GM20431 (cell line): ENCODE results near the gene GJC2.
"Not testable (repeated sequence)": the region's sequence is repeated elsewhere in the genome, so short reads cannot be mapped to it uniquely, and the experiment has no call there.

Source experiments
- in situ Hi-C: fragments of 300-500 bp; cut with MseI, MboI; formaldehyde crosslinking; loops from one replicate; pipeline ENCODE4 v1.15.0; 2020; ENCODE audit warnings: low sequenced_read_pairs; ENCODE audit not compliant: unreplicated experiment

Gene GJC2

DNA sequence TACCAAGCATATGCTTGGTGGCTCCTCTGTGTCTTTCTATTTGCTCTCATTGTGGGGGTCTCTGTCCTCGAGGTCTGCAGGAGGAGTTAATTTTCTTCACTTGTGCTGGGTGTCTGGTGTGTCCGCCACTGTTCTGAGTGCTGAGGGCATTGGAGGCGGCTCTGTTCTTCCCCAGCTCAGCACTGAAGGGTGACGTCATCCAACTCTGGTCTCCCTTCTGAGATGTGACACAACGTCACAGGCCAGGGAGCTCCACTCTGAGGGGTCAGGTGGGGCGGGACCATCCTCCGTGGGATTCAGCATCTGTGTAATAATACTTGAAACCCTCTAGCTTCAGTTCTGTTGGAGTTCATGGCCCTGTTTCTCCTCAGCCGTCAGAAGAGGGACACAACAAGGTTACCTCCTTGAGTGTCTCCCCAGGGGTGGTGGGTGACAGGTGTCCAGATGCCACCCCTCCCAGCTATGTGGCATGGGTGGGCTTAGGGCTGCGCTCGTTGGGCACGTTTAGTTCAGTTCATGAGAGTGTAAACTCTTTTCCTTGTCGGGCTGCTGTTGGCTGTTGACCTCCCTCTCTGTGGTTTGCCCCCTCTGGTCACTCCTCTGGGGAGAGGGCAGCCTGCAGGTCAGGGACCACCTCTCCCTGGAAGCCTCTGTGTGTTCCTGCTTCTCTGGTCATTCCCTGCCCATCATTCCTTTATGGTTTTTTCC, 19.0 kb downstream of the GJC2 start:
- in situ Hi-C loops, result no loop called here

DNA sequence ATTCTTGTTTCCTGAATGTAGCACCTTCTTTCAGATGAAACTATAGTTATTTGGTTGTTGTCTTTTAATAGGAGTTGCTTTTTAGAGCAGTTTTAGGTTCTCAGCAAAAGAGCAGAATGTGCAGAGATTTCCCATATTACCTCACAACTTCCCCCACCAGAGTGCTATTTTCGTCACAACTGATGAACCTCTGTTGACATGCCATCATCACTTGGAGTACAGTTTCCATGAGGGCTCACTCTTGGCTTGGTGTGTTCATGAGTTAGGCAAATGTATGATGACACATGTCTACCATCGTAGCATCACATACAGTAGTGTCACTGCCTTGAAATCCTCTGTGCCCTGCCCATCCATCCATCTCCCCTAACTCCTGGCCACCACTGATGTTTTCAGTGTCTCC, 19.6 kb downstream of the GJC2 start:
- in situ Hi-C loops, result no loop called here

DNA sequence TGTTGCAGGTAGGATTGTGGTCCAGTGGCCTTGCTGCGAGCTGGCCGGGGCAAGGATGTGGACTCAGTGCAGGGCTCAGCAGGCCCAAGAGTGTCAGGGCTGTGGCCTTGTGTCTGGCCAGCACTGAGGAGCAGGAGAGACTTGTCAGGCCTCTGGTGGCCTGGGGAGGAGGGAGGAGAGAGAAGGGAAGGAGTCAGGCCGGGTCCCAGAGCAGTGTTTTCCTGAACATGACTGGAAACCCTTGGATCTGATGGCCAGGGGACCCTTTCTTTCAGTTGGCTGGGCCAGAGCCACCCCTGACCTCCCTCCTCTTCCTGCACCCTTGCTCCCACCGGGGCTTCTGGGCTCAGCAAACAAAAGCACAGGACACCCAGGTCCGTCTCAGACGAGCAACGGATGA, 20.9 kb downstream of the GJC2 start:
- in situ Hi-C loops, result no loop called here

DNA sequence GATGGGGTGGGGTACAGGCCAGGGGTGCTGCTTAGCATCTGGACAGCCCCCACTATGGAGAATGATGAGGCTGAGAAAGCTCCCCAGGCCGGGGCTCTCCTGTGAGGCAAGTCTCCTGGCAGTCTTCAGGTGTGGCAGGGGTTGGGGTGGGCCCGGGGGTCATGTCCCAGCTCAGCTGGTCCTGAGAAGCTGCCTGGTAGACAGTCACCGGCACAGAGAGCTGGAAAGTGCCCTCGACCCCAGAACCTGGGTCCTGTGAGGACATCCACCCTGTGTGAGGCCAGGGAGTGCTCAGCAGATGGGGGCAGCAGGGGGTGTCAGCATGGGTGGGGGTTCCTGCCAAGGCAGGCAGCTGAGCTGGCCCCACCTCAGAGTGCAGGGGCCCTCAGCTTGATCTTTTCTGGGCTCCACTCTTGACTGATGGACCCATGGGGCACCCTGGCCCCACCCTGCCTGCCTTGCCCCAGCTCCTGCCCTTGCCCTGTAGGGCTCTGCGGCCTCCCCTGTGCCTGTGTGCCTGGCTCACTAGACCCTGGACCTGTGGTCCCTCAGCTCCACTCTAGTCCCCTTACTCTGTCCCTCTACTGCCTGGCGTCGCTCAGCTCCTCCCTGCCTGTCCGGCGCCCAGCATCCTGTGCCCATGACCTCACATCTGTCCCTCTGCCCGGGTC, 21.6 kb downstream of the GJC2 start:
- in situ Hi-C loops, result no loop called here

DNA sequence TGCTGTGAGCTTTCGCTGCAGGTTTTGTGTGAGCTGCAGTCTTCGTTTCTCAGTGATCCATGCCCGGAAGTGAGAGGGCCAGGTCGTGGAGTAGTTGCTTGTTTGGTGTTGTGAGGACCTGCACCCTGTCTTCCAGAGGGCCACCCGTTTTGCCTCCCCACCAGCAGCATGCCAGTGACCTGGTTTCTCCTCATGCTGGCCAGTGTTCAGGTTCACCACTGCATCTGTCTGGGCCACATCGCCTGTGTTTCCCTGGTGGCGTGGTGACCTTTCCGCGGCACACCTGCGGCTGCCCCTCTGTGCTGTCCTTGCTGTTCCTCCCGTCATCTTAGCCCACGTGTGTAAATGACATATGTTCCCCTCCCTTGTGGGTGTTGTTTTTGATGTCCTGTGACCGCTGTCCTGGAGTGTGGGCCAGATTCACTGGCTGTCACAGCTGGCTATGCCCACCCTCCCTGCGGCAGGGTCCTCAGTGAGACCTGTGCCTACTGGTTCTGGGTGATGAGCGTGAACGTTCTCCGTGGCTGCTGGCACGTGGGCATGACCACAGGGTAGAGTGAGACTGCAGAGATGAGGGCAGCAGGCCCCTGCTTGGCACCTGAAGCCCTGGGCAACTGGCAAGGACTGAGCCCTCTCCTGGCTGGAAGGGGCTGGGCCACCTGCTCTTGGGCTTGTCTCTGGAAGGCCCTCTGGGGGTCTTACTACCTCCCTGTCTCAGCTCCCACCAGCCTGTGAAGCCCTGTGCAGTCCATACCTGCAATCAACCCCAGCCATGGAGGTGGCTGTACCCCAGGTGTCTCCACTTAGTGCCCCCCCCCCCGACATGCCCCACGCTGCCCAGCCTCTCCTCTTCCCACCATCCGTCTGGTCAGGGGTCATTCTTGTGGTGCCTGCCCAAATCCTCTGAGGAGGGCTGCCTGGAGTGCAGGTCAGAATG, 23.1 kb downstream of the GJC2 start:
- in situ Hi-C loops, result no loop called here

DNA sequence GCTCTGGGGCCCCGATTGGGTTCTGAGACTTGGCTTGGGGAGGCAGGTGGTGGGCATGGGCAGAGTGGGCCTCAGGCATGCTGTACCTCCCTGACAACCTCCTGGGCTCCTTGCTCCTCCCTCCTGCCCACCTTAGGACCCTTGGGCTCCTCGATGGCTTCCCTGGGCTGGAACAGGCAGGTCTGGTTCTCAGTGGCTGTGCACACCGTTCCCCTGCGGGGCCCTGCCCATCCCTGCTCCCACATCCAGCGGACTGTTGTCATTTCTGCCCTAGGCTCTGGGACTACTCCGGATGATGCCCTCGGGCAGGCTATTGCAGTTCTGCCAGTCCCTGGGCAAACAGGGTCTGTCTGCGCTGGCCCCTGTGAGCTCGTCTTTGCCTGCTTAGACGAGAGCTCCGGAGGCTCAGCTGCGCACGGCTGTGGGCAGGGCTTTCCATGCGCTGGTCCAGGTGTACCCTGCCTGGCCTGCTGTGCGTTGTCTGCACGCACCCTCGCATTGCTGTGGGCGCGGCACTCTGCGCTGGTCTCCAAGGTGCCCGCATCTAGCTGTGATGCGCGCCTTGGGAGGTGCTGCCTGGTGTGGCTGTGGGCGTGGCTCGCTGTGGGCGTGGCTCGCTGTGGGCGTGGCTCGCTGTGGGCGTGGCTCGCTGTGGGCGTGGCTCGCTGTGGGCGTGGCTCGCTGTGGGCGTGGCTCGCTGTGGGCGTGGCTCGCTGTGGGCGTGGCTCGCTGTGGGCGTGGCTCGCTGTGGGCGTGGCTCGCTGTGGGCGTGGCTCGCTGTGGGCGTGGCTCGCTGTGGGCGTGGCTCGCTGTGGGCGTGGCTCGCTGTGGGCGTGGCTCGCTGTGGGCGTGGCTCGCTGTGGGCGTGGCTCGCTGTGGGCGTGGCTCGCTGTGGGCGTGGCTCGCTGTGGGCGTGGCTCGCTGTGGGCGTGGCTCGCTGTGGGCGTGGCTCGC, 24.1 kb downstream of the GJC2 start:
- in situ Hi-C loops, result not testable (repeated sequence)

DNA sequence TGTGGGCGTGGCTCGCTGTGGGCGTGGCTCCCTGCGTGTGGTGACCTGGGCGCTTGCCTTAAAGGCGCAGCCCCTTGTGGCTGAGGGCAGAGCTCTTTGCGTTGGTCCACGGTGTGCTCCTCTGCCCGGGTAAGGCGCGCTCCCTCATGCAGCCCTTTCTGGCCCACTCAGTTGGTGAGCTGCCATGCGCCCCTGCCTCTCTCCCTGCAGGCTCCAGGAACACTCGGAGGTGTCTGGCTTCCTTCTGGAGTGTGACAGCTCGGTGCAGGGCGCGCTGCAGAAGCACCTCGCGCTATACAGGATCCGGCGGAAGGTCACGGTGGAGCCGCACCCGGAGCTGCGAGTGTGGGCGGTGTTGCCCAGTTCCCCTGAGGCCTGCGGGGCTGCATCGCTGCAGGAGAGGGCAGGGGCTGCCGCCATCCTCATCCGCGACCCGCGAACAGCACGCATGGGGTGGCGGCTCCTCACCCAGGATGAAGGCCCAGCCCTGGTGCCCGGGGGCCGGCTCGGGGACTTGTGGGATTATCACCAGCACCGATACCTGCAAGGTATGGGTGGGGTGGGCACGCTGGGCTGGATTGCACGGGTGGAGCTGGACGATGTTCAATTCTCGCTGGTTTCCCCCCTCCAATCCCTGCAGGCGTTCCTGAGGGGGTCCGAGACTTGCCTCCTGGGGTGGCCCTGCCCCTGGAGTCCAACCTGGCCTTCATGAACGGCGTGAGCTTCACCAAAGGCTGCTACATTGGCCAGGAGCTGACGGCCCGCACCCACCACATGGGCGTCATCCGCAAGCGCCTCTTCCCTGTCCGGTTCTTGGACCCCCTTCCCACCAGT, 25.0 kb downstream of the GJC2 start:
- in situ Hi-C loops, result no loop called here

DNA sequence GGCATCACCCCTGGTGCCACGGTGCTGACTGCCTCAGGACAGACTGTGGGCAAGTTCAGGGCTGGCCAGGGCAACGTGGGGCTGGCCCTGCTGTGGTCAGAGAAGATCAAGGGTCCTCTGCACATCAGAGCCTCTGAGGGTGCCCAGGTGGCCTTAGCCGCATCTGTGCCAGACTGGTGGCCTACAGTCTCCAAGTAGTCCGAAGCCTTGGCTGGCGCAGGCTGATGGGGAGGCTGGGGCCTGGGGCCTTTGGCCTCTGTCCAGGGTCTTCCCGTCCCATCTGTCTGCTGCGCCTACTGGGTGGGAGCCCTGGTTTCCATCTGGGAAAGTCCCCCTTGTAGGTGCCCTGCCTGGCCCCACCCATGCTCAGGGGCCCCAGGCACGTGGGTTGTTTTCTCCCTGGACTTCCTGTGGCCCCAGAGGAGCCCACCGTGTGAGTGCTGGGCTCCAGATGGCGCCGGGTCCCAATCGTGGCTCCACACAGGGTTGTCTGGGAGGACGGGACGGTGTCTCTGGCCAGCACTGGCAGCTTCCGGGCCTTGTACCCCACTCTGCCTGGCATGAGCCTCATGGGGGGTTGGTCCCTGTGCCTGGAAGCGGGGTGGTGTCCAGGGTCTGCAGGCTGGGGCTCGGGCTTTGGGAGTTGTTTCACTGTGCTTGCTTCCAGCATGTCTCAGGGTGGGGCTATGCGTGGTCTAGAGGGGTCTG, 25.7 kb downstream of the GJC2 start:
- in situ Hi-C loops, result no loop called here

DNA sequence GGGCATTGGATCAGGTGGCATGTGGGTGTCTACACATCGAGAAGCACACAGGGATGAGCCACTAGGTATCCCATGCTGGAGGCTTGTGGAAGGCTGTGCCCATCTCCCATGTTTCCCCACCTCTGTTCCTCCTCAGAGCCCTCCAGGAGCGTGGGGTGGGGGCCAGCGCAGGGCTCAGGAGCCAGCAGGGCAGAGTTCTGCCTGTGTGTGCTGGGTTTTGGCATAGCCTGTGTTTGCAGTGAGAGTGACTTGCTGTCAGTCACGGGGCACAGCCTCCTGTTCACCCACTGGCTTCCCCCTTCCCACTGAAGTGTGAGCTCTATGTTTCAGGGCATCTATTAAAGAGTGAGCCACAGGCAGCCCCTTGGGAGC, 26.3 kb downstream of the GJC2 start:
- in situ Hi-C loops, result no loop called here

DNA sequence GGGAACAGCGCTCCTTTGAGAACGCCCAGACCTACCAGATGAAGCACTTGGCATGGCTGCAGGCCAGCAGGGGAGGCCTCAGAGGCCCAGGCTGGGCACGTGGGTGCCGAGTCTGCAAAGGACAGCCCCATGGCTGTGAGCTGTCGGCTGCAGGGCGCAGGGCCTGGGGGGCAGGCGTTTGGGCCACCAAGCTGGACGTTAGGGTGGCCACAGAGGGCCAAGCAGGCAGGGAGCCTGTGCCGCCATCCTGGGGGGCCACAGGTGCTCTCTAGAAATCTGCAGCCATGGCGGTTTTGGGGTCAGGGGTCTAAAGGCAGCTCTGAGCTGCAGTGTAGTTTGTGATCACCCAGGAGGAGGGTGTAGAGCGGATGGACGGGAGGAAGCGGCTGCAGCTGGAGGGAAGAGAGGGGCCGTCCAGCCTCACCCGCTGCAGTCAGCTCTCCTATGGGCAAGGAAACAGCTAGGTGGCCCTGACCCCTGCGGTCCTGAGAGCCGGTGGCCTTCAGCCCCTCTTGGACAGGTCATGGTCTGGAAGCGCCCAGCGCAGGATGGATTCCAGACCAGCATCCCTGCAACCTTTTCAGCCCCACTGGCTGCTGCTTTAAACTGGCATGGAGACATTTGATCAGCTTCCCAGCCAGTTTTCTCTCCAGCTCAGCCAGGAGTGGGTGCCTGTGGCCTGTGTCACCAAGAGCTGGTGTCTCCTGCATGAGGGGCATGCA, 26.9 kb downstream of the GJC2 start:
- in situ Hi-C loops, result no loop called here

DNA sequence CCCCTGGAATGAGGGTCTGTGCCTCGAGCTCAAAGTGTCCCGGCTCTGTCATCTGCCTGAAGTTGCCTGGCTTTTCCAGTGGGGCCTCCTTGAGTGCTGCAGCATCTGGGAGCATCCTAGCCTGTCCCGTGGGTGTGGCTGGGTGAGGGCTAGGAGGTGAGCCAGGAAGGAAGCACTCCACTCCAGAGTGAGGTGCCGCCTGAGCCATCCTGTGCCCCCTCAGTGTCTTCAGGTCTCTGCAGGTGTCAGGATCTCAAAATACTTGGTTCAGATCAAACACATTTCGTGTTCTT, 27.4 kb downstream of the GJC2 start:
- in situ Hi-C loops, result no loop called here

DNA sequence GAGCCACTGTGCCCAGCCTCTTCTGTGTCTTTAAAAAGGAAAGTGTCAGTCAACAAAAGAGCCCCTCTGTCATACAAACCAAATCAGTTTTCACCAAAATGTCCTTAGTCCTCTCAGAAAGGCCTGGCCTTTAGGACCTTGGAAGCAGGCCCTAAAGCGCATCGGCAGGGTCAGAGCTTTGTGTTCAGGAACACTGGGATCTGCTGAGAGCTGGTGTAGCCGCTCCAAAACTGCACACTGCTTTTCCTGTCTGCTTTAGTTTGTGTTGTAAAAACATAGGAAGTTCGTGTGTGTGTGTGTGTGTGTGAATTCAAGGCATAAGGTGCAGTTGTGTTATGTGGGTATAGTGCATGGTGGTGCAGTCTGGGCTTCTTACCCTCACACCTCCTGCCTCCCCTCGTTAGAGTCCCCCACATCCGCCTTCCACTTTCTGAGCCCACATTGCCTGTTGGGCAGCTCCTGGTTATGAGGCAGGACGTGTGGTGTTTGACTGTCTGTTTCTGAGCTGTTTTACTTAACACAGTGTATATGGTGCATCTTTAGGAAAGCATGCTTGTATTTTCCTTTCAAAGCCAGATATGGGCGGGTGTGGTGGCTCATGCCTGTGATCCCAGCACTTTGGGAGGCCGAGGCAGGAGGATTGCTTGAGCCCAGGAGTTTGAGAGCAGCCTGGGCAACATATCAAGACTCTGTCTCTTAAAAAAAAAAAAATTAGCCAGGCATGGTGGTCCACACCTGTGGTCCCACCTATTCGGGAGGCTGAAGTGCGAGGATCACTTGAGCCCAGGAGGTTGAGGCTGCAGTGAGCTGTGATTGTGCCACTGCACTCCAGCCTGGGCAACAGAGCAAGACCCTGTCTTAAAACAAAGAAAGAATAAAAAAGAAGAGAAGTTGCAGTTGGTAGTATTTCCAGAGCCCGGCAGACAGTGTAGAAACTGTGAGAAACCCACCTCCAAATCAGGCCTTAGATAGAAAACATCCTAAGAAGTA, 28.3 kb downstream of the GJC2 start:
- in situ Hi-C loops, result no loop called here

DNA sequence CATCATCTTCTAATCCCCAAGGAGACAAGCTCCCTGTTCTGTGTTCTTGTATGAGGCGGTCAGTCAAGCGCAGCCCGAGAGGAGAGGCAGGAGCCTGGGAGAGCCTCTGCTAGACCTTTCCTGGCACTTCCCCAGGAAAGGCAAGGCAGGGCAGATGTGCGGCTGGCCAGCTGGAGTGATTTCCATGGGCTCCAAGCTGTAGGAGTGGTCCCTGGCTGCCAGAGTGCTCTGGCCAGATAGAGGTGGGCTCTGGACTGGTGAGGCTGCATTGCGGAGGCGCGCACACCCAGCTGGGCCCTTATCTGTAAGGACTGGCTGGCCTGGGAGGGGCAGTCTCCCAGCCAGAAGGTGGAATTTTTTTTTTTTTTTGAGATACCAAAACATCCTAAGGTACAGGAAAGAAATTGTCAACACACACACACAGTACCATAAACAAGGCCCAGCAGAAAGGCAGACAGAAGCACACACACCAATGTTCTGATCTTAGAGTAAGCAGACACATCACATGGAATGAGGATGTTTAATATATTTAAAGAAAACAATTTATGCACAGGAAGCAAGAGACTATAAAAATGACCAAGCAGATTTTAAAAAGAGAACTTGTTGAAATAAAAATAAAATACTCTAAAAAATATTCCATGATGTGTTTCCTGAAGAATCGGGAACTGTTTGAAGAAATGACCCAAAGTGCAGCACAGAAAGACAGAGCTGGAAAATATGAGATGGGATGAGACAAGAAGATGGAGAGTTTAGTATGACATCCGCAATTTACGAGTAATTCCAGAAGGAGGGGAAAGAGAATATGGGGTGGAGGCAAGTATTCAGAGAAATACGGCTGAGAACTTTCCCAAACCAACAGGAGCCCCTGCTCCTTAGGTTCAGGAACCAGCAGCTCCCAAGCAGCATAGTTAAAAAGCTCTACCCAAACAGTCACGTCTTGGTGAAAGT, 29.3 kb downstream of the GJC2 start:
- in situ Hi-C loops, result no loop called here

DNA sequence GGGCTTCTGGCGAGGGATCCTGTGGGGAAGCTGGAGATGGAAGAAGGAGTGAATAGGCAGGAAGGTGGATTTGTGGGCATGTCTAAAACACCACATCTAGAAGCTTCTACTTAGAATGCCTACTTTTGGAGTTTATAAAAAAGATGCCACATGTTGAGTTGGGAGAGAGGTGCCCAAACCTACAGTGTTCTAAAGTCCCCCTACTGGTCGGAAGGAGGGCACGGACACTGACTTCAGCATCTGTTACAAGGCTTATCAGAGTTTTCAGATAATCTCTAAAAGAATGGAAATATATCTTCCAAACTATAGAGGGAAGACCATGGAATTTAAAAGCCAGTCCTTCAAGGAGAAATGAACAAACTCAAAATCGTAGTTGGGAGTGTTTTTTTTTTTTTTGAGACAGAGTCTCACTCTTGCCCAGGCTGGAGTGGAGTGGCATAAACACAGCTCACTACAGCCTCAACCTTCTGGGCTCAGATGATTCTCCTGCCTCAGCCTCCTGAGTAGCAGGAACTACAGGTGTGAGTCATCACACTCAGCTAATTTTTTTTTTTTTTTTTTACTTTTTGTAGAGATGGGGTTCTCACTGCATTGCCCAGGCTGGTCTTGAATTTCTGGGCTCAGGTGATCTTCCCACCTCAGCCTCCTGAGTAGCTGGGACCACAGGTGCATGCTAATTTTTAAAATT, 30.7 kb downstream of the GJC2 start:
- in situ Hi-C loops, result no loop called here

DNA sequence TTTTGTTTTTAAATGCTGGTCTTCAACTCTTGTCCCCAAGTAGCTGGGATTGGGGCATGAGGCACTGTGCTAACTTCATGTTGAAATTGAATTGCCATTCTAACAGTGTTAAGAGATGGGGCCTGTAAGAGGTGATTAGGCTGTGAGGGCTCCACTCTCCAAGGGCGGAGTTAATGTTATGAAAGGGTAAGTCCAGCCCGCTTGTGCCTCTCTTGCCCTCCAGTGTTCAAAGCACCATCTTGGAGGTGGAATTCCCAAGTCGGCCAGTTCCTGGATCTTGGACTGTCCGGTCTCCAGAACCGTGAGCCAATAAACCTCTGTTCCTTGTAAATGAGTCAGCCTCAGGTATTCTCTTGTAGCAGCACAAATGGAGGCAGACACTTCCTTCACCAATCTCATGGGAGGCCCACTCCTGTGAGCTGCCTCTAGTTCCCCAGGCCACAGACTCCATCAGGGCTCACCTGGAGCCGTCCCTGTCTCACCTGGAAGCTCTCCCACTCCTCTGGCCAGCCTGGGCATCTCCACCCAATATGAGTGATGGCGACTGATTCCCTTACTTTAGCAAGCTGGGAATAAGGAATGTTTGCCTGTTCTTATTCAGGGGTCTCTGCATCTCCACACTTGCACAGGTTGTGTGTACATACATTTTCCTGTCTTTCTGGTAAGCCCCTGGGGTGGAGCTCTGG, 31.4 kb downstream of the GJC2 start:
- in situ Hi-C loops, result no loop called here
